DMS114 treated with DMSO at 0.1 percent for 48 hours (cell line): ENCODE data around the gene ADRM1.

Source experiments
- DNase-seq: peaks from one replicate; lab custom pipeline; 2025; ENCODE audit not compliant: unreplicated experiment; lab: John Stamatoyannopoulos, UW

The ADRM1 gene

GRCh38 chr20:62354031-62354808 lies 51.4 kb downstream of the ADRM1 start:
- no peak for DNase-seq

GRCh38 chr20:62354811-62355341 lies 52.1 kb downstream of the ADRM1 start:
- DNase-seq = no peak

GRCh38 chr20:62355516-62355877 lies 52.7 kb downstream of the ADRM1 start:
- no peak for DNase-seq

- DNase-seq = no peak
These were observed 53.2 kb downstream of the ADRM1 start for GRCh38 chr20:62355878-62356588.

GRCh38 chr20:62356589-62357186 lies 53.9 kb downstream of the ADRM1 start:
- no peak for DNase-seq

- DNase-seq = no peak
These were observed 54.4 kb downstream of the ADRM1 start for GRCh38 chr20:62357187-62357667.

GRCh38 chr20:62357681-62358080 lies 54.9 kb downstream of the ADRM1 start:
- no peak for DNase-seq
